DOHH2 (cell line): ENCODE measurements around the gene DPEP3.

Source experiments
- CTCF ChIP-seq: fragments of 200-600 bp; sonication (generic); IDR thresholded peaks from one replicate; pipeline ENCODE4 v1.5.1; 2014; ENCODE audit warnings: antibody characterized with exemption, mild to moderate bottlenecking, low read depth, low read length; ENCODE audit not compliant: poor library complexity, severe bottlenecking
- EZH2phosphoT487 ChIP-seq: fragments of 200-600 bp; sonication (generic); IDR thresholded peaks from 2 replicates; pipeline ENCODE4 v1.6.1; 2017; ENCODE audit warnings: borderline replicate concordance, mild to moderate bottlenecking, antibody characterized with exemption, low read length, moderate library complexity, mixed read lengths

- TF ChIP-seq CTCF (no peak), EZH2phosphoT487 (no peak)
These were observed 7.3 kb upstream of the DPEP3 start for GRCh38 chr16:67987460-67988160.
